Psoas muscle (tissue), 8 donors: ENCODE data around the gene PSEN2. TPM values are rescaled to one million over a fixed set of nuclear protein-coding genes. Genes with fewer than 3 reads are reported as not detected.
A peak's percentile ranks its signal among the peaks of the same experiment; 100 is the strongest.

Experiments
- ATAC-seq, 4 donors: fragments of 200-7000 bp; cut with Tn5 transposase; one replicate each; pipeline ENCODE4 v1.9.1; 2020; ENCODE audit warnings: moderate library complexity in 3 of 4, mild to moderate bottlenecking in 2 of 4
- DNase-seq, 2 donors: peaks; one replicate each; pipeline ENCODE4 v3.0.0-alpha.2; 2020
- H3K27ac ChIP-seq: fragments of 200-600 bp; one replicate; pipeline ENCODE4 v1.8.0; 2022
- H3K27me3 ChIP-seq, 3 donors: fragments of 200-600 bp in 1 of 3; one replicate each; pipeline versions ENCODE4 v1.6.1 to v1.8.0; 2013 to 2022; ENCODE audit warnings: low read length in 2 of 3, mild to moderate bottlenecking in 2 of 3, moderate library complexity in 1 of 3; ENCODE audit not compliant: insufficient read depth in 3 of 3
- H3K36me3 ChIP-seq, 2 donors: fragments of 200-600 bp in 1 of 2; one replicate each; pipeline versions ENCODE4 v1.6.1 to v1.8.0; 2013 to 2022; ENCODE audit warnings: low read depth in 1 of 2, mild to moderate bottlenecking in 1 of 2, moderate library complexity in 1 of 2; ENCODE audit not compliant: insufficient read depth in 1 of 2
- H3K4me1 ChIP-seq: fragments of 200-600 bp; one replicate; pipeline ENCODE4 v1.8.0; 2022
- H3K4me3 ChIP-seq: fragments of 200-600 bp; one replicate; pipeline ENCODE4 v1.8.0; 2022; ENCODE audit warnings: mild to moderate bottlenecking
- H3K9me3 ChIP-seq: fragments of 200-600 bp; one replicate; pipeline ENCODE4 v1.8.0; 2022
- CTCF ChIP-seq: fragments of 200-600 bp; IDR thresholded peaks from one replicate; pipeline ENCODE4 v1.8.0; 2022; ENCODE audit warnings: antibody characterized with exemption
- WGBS, 3 donors: extraction: QIAGEN DNeasy Blood & Tissue Kit; methylation state at CpG; one replicate each; pipeline versions ENCODE4 v1.1.6 to v1.1.7; 2013; 5-methylcytosine and 5-hydroxymethylcytosine counted together
- intact Hi-C, 2 donors: fragments of 100-400 bp; cut with DNase I; formaldehyde crosslinking; loops; one replicate each; pipeline versions ENCODE4 v1.11.0 to v1.14.2; 2022
- polyA plus RNA-seq, 3 donors: library from polyadenylated mRNA; stranded (reverse); fragments of 200-250 nt; gene quantifications; one replicate each; pipeline ENCODE4 v1.2.3, GENCODE V29; 2013
- total RNA-seq, 4 donors: library from RNA; stranded (reverse); fragmentation: NEBNext Ultra II Directional in 2 of 4; extraction: Animal tissue kit (Norgen Biotek cat#: 25700) in 2 of 4; gene quantifications; one replicate each; pipeline versions ENCODE4 v1.2.1 to v1.2.4, GENCODE V29; 2021 to 2023
- donor health status: healthy with polysubstance abuse.
- donor health status: DM: no; HTN: no; CAD: no; lungs with moderate emphysema.
- donor health status: Bipolar disorder and iron deficiency.
- donor health status: healthy.
- donor health status: DM: yes; HTN: yes; CAD: no.
- donor health status: DM: no; HTN: no; CAD: no.
- donor health status: DM: no; HTN: no; CAD: no.
- donor health status: DM: yes; HTN: yes; CAD: no.

Gene PSEN2
- total and polyA plus RNA-seq, 7 donors, result 15.5 to 31.5 (median 26.9) TPM

- no peaks in the 10 kb centered on the region for H3K36me3 ChIP-seq
- ATAC-seq (peak in 3 of 4 donors; percentile 39 to 46 (median 40)), DNase-seq (no peak)
- no peak overlapping the region for H3K4me3 ChIP-seq
- no peaks in the 10 kb centered on the region for H3K27me3 ChIP-seq
- 52 to 77% (median 65%) methylated on average over 5 of the region's 5 CpGs for WGBS, 3 donors
- no peaks in the 10 kb centered on the region for H3K9me3 ChIP-seq
- no peak for TF ChIP-seq CTCF
- intact Hi-C loops, result no loop called here
- H3K27ac ChIP-seq, result no peak overlapping the region
- H3K4me1 ChIP-seq, result no peaks in the 10 kb centered on the region
Measured at GRCh38 chr1:226863446-226863845, 7.0 kb upstream of the PSEN2 start.

GRCh38 chr1:226864311-226864710, 6.1 kb upstream of the PSEN2 start:
- Histone ChIP-seq H3K9me3 (no peaks in the 10 kb centered on the region), H3K4me3 (no peak overlapping the region), H3K36me3 (no peaks in the 10 kb centered on the region), H3K4me1 (no peaks in the 10 kb centered on the region), H3K27me3 (no peaks in the 10 kb centered on the region), H3K27ac (no peak overlapping the region)
- TF ChIP-seq CTCF, result no peak
- DNase-seq, result no peak
- no peak for ATAC-seq
- intact Hi-C loops, result no loop called here
- WGBS, 3 donors, result 84 to 99% (median 95%) methylated on average over 4 of the region's 4 CpGs

- TF ChIP-seq CTCF, result no peak
- no peaks in the 10 kb centered on the region for H3K4me1 ChIP-seq
- no peaks in the 10 kb centered on the region for H3K9me3 ChIP-seq
- no peak overlapping the region for H3K27ac ChIP-seq
- no peaks in the 10 kb centered on the region for H3K27me3 ChIP-seq
- DNase-seq, result no peak
- WGBS, 3 donors, result 74 to 78% (median 78%) methylated on average over 4 of the region's 4 CpGs
- H3K4me3 ChIP-seq, result no peak overlapping the region
- ATAC-seq, result no peak
- intact Hi-C loops, result no loop called here
- H3K36me3 ChIP-seq, result no peaks in the 10 kb centered on the region
Measured at GRCh38 chr1:226865590-226865989, 4.8 kb upstream of the PSEN2 start.

GRCh38 chr1:226867461-226868054, 2.9 kb upstream of the PSEN2 start:
- DNase-seq, result no peak
- intact Hi-C loops, result no loop called here
- ATAC-seq, result no peak
- Histone ChIP-seq H3K9me3 (no peaks in the 10 kb centered on the region), H3K36me3 (no peaks in the 10 kb centered on the region), H3K27ac (no peak overlapping the region), H3K27me3 (no peaks in the 10 kb centered on the region), H3K4me3 (no peak overlapping the region), H3K4me1 (peaks cover 10% of the 10 kb centered on the region)
- 78 to 80% (median 80%) methylated on average over 6 of the region's 6 CpGs for WGBS, 3 donors
- no peak for TF ChIP-seq CTCF

- ATAC-seq (no peak), DNase-seq (no peak)
- H3K4me1 ChIP-seq, result peaks cover 15% of the 10 kb centered on the region
- no peaks in the 10 kb centered on the region for H3K27me3 ChIP-seq
- H3K36me3 ChIP-seq, result no peaks in the 10 kb centered on the region
- TF ChIP-seq CTCF, result no peak
- no peak overlapping the region for H3K27ac ChIP-seq
- 94 to 100% (median 99%) methylated on average over 1 of the region's 1 CpG for WGBS, 3 donors
- no peak overlapping the region for H3K4me3 ChIP-seq
- H3K9me3 ChIP-seq, result no peaks in the 10 kb centered on the region
- intact Hi-C loops, result no loop called here
Measured at GRCh38 chr1:226868726-226869125, 1.7 kb upstream of the PSEN2 start.
